Adrenal gland (tissue), 12 donors: ENCODE results near the gene ARHGAP32. TPM values are rescaled to one million over a fixed set of nuclear protein-coding genes. Genes with fewer than 3 reads are reported as not detected.

Source experiments
- DNase-seq, 7 donors: peaks; one replicate each; pipeline ENCODE4 v3.0.0-alpha.2; 2019 to 2020
- H3K27ac ChIP-seq, 5 donors: fragments of 200-600 bp; sonication (generic) in 4 of 5; 1 replicate in 3 of 5; 2 replicates in 2 of 5; pipeline versions ENCODE4 v1.5.1 to v1.8.0; 2016 to 2020; ENCODE audit warnings: mild to moderate bottlenecking in 1 of 5
- H3K27me3 ChIP-seq: fragments of 200-600 bp; 2 replicates; pipeline ENCODE4 v1.8.0; 2021
- H3K36me3 ChIP-seq, 2 donors: fragments of 200-600 bp; replicated peaks in 1 of 2; 1 replicate in 1 of 2; 2 replicates in 1 of 2; pipeline versions ENCODE4 v1.5.1 to v1.8.0; 2018 to 2022
- H3K4me1 ChIP-seq, 2 donors: fragments of 200-600 bp; replicated peaks in 1 of 2; 1 replicate in 1 of 2; 2 replicates in 1 of 2; pipeline versions ENCODE4 v1.5.1 to v1.8.0; 2018 to 2021
- H3K4me3 ChIP-seq, 4 donors: fragments of 200-600 bp; sonication (generic) in 3 of 4; one replicate each; pipeline ENCODE4 v1.5.1; 2016 to 2018
- H3K9me3 ChIP-seq, 3 donors: fragments of 200-600 bp; sonication (generic) in 1 of 3; replicated peaks in 1 of 3; 1 replicate in 2 of 3; 2 replicates in 1 of 3; pipeline versions ENCODE4 v1.5.1 to v1.8.0; 2016 to 2021
- POLR2A ChIP-seq, 2 donors: fragments of 450-650 bp; IDR thresholded peaks; one replicate each; pipeline ENCODE4 v1.6.1; 2017; ENCODE audit warnings: antibody characterized with exemption in 2 of 2, mild to moderate bottlenecking in 2 of 2, moderate library complexity in 1 of 2
- WGBS, 4 donors: extraction: QIAGEN DNeasy Blood & Tissue Kit in 2 of 4; methylation state at CpG; one replicate each; pipeline versions ENCODE4 v1.1.5 to v1.1.7; 2013 to 2017; 5-methylcytosine and 5-hydroxymethylcytosine counted together
- intact Hi-C, 2 donors: fragments of 100-400 bp; cut with DNase I; formaldehyde crosslinking; loops; one replicate each; pipeline versions ENCODE4 v1.14.1 to v1.15.0; 2022 to 2023
- polyA plus RNA-seq, 3 donors: library from polyadenylated mRNA; stranded (reverse); fragments of 200-250 nt in 2 of 3; fragments of 350-450 nt in 1 of 3; fragmentation: Illumina TruSeq in 1 of 3; extraction: RNeasy Lipid Tissue Mini Kit (QIAGEN cat#74804) in 1 of 3; gene quantifications; one replicate each; pipeline ENCODE4 v1.2.3, GENCODE V29; 2013 to 2014
- total RNA-seq, 9 donors: library from RNA; depleted of rRNA in 4 of 9; stranded (reverse); fragments of >200 nt in 4 of 9; fragments of 120-200 nt in 1 of 9; fragmentation: NEBNext Ultra II Directional in 1 of 9; extraction: Animal tissue kit (Norgen Biotek cat#: 25700) in 1 of 9; gene quantifications; one replicate each; pipeline versions ENCODE4 v1.1.0 to v1.2.4, GENCODE V29; 2013 to 2023
- TF ChIP-seq, protein P1 (sequence below), 6 experiments: fragments of 450-650 bp in 4 of 6; fragments of 200-600 bp in 2 of 6; sonication (generic) in 1 of 6; IDR thresholded peaks; 1 replicate in 5 of 6; 2 replicates in 1 of 6; pipeline versions ENCODE4 v1.5.1 to v1.8.0; 2016 to 2021; ENCODE audit warnings: antibody characterized with exemption in 6 of 6, mild to moderate bottlenecking in 2 of 6, moderate library complexity in 1 of 6
- donor health status: healthy with polysubstance abuse.
- donor health status: Bipolar disorder and iron deficiency.
- donor health status: DM: yes; HTN: yes; CAD: no.
- donor health status: DM: no; HTN: no; CAD: no.
- donor health status: DM: no; HTN: no; CAD: no.
- donor health status: DM: yes; HTN: yes; CAD: no.

ARHGAP32 gene
- total and polyA plus RNA-seq, 12 donors = 4.0 to 50.4 (median 26.2) TPM

DNA sequence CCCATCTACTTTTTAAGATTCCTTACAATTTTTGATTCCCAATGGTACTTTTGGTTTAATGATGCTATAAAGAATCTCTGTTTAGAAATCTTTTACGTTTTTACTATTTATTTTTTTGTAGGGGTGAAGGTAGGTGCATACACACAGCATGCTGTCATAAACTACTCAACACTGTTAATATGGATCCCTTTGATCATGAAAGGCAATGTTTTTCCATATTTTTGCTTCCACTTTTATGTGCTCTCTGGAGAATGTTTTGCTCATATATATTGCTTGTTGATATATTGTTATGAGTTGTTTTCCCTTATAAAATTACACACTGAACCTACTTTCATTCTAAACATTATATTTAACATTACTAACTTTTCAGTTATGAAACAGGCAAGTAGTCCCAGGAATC is 125.9 kb downstream of the ARHGAP32 start:
- TF ChIP-seq, protein P1, sequence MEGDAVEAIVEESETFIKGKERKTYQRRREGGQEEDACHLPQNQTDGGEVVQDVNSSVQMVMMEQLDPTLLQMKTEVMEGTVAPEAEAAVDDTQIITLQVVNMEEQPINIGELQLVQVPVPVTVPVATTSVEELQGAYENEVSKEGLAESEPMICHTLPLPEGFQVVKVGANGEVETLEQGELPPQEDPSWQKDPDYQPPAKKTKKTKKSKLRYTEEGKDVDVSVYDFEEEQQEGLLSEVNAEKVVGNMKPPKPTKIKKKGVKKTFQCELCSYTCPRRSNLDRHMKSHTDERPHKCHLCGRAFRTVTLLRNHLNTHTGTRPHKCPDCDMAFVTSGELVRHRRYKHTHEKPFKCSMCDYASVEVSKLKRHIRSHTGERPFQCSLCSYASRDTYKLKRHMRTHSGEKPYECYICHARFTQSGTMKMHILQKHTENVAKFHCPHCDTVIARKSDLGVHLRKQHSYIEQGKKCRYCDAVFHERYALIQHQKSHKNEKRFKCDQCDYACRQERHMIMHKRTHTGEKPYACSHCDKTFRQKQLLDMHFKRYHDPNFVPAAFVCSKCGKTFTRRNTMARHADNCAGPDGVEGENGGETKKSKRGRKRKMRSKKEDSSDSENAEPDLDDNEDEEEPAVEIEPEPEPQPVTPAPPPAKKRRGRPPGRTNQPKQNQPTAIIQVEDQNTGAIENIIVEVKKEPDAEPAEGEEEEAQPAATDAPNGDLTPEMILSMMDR (IDR thresholded peaks at IDR 0.05) = no peak
- no peak for TF ChIP-seq POLR2A (IDR thresholded peaks at IDR 0.05)
- peaks cover 0 to 8% of the 10 kb centered on the region in 2 donors for H3K4me1 ChIP-seq
- H3K36me3 ChIP-seq = peaks cover 0 to 9% of the 10 kb centered on the region in 2 donors
- no peak overlapping the region for H3K27ac ChIP-seq
- H3K27me3 ChIP-seq = no peaks in the 10 kb centered on the region
- DNase-seq = no peak
- WGBS, 4 donors = 82 to 89% (median 88%) methylated on average over 1 of the region's 1 CpG
- intact Hi-C loops = no loop called here
- no peak overlapping the region for H3K4me3 ChIP-seq
- no peaks in the 10 kb centered on the region for H3K9me3 ChIP-seq

DNA sequence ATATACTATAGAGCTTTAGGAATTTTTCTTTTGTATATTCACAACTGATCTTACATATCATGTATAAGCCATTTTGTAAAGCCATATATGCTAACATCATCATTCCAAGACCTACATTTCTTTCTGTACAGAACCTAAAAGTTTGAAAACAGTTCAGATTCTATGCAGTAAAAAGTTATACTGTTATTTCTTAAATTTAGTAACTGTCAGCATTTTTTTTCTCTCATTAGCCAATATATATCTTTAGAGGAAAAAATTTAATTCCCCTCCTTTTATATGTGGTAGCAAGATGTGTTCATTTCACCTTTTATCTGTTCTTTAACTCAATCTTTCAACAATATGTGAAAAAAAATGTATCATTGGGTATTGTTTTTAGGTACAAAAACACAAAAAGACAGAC is 129.0 kb downstream of the ARHGAP32 start:
- TF ChIP-seq, protein P1 (IDR thresholded peaks at IDR 0.05) = no peak
- no peaks in the 10 kb centered on the region for H3K27me3 ChIP-seq
- H3K9me3 ChIP-seq = no peaks in the 10 kb centered on the region
- intact Hi-C loops = no loop called here
- H3K27ac ChIP-seq = no peak overlapping the region
- H3K4me1 ChIP-seq = peaks cover 0 to 8% of the 10 kb centered on the region in 2 donors
- H3K36me3 ChIP-seq = peaks cover 0 to 9% of the 10 kb centered on the region in 2 donors
- no peak for DNase-seq
- no peak overlapping the region for H3K4me3 ChIP-seq

DNA sequence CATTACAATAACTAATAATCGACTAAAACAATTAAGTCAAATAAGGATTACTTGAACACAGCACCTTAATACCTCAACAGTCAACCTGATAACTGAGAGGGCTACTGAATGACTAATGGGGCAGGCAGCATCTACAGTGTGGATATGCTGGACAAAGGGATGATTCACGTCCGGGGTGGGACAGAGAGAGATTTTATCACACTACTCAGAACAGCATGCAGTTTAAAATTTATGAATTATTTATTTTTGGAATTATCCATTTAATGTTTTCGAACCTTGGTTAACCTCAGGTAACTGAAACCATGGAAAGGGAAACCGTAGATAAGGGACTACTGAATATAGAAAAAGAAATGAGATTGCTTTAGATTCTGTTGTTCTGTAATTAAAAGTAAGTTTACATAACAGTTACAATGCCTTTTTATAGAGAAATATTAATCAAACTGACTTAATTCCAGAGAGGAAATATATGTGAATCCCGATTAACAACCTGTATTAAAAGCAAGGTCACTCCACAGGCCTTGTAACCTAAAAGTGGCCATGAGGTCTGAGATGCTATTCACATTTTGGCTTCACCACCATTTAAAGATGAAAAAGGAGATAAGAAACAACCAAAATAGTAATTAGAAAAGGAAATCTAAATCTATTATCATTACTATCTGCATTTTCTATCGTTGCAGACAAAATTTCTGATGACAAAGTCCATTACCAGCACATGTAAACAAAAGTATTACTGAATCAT is 130.5 kb downstream of the ARHGAP32 start:
- intact Hi-C loops = no loop called here
- TF ChIP-seq, protein P1 (IDR thresholded peaks at IDR 0.05) = no peak
- no peak for TF ChIP-seq POLR2A (IDR thresholded peaks at IDR 0.05)
- WGBS, 4 donors = 56 to 66% (median 63%) methylated on average over 7 of the region's 7 CpGs

DNA sequence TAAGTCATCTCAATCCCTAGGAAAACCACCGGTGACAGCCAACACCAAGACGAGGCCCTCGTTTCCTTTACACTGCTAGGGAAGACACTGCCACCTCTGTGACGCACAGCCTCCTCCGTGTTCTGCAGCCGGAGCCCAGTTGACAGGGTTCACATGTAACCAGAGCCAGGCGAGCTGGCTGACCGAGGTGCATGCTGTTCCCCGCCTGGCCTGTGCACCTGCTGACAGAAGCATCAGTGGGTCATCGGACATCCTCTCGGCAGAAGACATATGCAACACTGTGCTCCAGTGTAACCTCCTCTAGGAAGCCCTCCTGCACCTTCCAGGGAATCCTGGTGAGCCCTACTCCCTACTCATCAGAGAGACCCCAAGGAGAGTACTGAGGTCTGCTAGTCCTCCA is 135.2 kb downstream of the ARHGAP32 start:
- no peaks in the 10 kb centered on the region for H3K36me3 ChIP-seq
- 89 to 98% (median 95%) methylated on average over 6 to 11 of the region's 11 CpGs for WGBS, 4 donors

More for the DNA sequence above, 130.5 kb downstream of the ARHGAP32 start:
- Histone ChIP-seq H3K27me3 (no peaks in the 10 kb centered on the region), H3K4me3 (no peak overlapping the region), H3K4me1 (peaks cover 0 to 8% of the 10 kb centered on the region in 2 donors), H3K9me3 (no peaks in the 10 kb centered on the region), H3K36me3 (peaks cover 0 to 9% of the 10 kb centered on the region in 2 donors), H3K27ac (no peak overlapping the region)
- peak in 4 of 7 donors; percentile 22 to 59 (median 26) for DNase-seq

More for the DNA sequence above, 135.2 kb downstream of the ARHGAP32 start:
- intact Hi-C loops = no loop called here
- Histone ChIP-seq H3K27me3 (no peaks in the 10 kb centered on the region), H3K4me3 (no peak overlapping the region), H3K9me3 (no peaks in the 10 kb centered on the region), H3K4me1 (peaks cover 0 to 4% of the 10 kb centered on the region in 2 donors), H3K27ac (no peak overlapping the region)
- no peak for DNase-seq
- TF ChIP-seq POLR2A (IDR thresholded peaks at IDR 0.05) = no peak
- TF ChIP-seq, protein P1 (IDR thresholded peaks at IDR 0.05) = no peak
